Endothelial cell of umbilical vein (primary cell): ENCODE data around the gene ZNF724. TPM values are rescaled to one million over a fixed set of nuclear protein-coding genes. Genes with fewer than 3 reads are reported as not detected.
"Not testable (repeated sequence)": the region's sequence is repeated elsewhere in the genome, so short reads cannot be mapped to it uniquely, and the experiment has no call there.

ENCODE experiments used
- BruUV-seq: library from RNA; stranded (reverse); fragments of 400-500 nt; replicated peaks from 2 replicates; lab custom pipeline; 2021; lab: Mats Ljungman, UMichigan
- CTCF ChIA-PET: fragments of 300-600, 350-600 bp; sonication (Branson Sonifier 250); formaldehyde crosslinking; loops from one replicate; lab custom pipeline; 2021; ENCODE audit warnings: antibody characterized with exemption, inconsistent platforms; lab: Charles Lee
- POLR2A ChIA-PET: fragments of 300-600, 350-600 bp; sonication (Branson Sonifier 250); formaldehyde crosslinking; loops from one replicate; lab custom pipeline; 2021; ENCODE audit warnings: antibody characterized with exemption, inconsistent platforms; lab: Charles Lee
- DNase-seq: peaks from one replicate; pipeline ENCODE4 v3.0.0-alpha.2; 2011; ENCODE audit warnings: low read depth, low spot score
- FAIRE-seq: peaks from 2 replicates; lab custom pipeline; 2011; peaks lifted over from hg19 to GRCh38; lab: Jason Lieb, UNC
- H2AFZ ChIP-seq: 2 replicates; pipeline ENCODE4 v1.6.0; 2012; ENCODE audit warnings: low read depth, low read length, control low read depth, inconsistent platforms
- H3K27ac ChIP-seq: 2 replicates; pipeline ENCODE4 v1.5.1; 2011; ENCODE audit warnings: low read depth, mild to moderate bottlenecking, control low read depth, low read length, moderate library complexity; ENCODE audit not compliant: insufficient read depth
- H3K27me3 ChIP-seq, 2 experiments: 2 replicates each; pipeline versions ENCODE4 v1.6.0 to v1.6.1; 2011; ENCODE audit warnings: low read length in 2 of 2, mixed read lengths in 1 of 2; ENCODE audit not compliant: control insufficient read depth in 2 of 2, insufficient read depth in 2 of 2
- H3K36me3 ChIP-seq, 2 experiments: 2 replicates in 1 of 2; 3 replicates in 1 of 2; pipeline ENCODE4 v1.5.1; 2011; ENCODE audit warnings: low read length in 2 of 2, mild to moderate bottlenecking in 1 of 2, moderate library complexity in 1 of 2; ENCODE audit not compliant: control insufficient read depth in 2 of 2, insufficient read depth in 2 of 2; ENCODE audit errors: extremely low read depth in 1 of 2
- H3K4me1 ChIP-seq: 3 replicates; pipeline ENCODE4 v1.5.1; 2011; ENCODE audit warnings: mild to moderate bottlenecking, low read length; ENCODE audit not compliant: control insufficient read depth, insufficient read depth; ENCODE audit errors: extremely low read depth
- H3K4me2 ChIP-seq: 2 replicates; pipeline ENCODE4 v1.6.1; 2011; ENCODE audit warnings: low read length, control low read depth, mixed read lengths; ENCODE audit not compliant: insufficient read depth
- H3K4me3 ChIP-seq, 3 experiments: fragments of 200-600 bp in 1 of 3; sonication (generic), shearing (Covaris generic) in 1 of 3; replicated peaks in 1 of 3; 2 replicates each; pipeline ENCODE4 v1.5.1; 2011 to 2016; ENCODE audit warnings: control low read depth in 3 of 3, low read length in 3 of 3, mild to moderate bottlenecking in 2 of 3, inconsistent platforms in 1 of 3, low read depth in 1 of 3, moderate library complexity in 1 of 3; ENCODE audit not compliant: insufficient read depth in 1 of 3
- H3K79me2 ChIP-seq: 2 replicates; pipeline ENCODE4 v1.6.0; 2012; ENCODE audit warnings: low read length, inconsistent platforms; ENCODE audit not compliant: control insufficient read depth, insufficient read depth
- H3K9ac ChIP-seq: replicated peaks from 2 replicates; pipeline ENCODE3; 2011; ENCODE audit warnings: low read length, control low read depth; ENCODE audit not compliant: insufficient read depth; ENCODE audit errors: extremely low read depth
- H3K9me1 ChIP-seq: replicated peaks from 3 replicates; pipeline ENCODE4 v1.6.0; 2011; ENCODE audit warnings: mild to moderate bottlenecking, low read length; ENCODE audit not compliant: control insufficient read depth, insufficient read depth; ENCODE audit errors: extremely low read depth
- H3K9me3 ChIP-seq: replicated peaks from 2 replicates; pipeline ENCODE4 v1.5.1; 2012; ENCODE audit warnings: low read length, inconsistent platforms; ENCODE audit not compliant: control insufficient read depth, insufficient read depth
- H4K20me1 ChIP-seq: replicated peaks from 2 replicates; pipeline ENCODE3; 2011; ENCODE audit warnings: mild to moderate bottlenecking, low read length; ENCODE audit not compliant: control insufficient read depth, insufficient read depth; ENCODE audit errors: extremely low read depth
- FOS ChIP-seq: IDR thresholded peaks from 2 replicates; pipeline ENCODE4 v1.6.1; 2011; ENCODE audit warnings: mild to moderate bottlenecking, low read length, moderate library complexity, borderline replicate concordance; ENCODE audit not compliant: insufficient read depth
- JUN ChIP-seq: IDR thresholded peaks from 2 replicates; pipeline ENCODE4 v1.6.1; 2011; ENCODE audit warnings: borderline replicate concordance, low read depth; ENCODE audit not compliant: insufficient read length, insufficient read depth
- MYC ChIP-seq: IDR thresholded peaks from one replicate; pipeline ENCODE4 v1.6.1; 2011; ENCODE audit warnings: mild to moderate bottlenecking, low read depth, low read length
- POLR2A ChIP-seq: IDR thresholded peaks from 2 replicates; pipeline ENCODE4 v1.6.1; 2012; ENCODE audit warnings: low read depth, mild to moderate bottlenecking, control low read depth, low read length
- POLR2AphosphoS5 ChIP-seq: IDR thresholded peaks from 2 replicates; pipeline ENCODE4 v1.6.1; 2012; ENCODE audit warnings: low read depth, mild to moderate bottlenecking, control low read depth, low read length, moderate library complexity; ENCODE audit not compliant: insufficient read depth
- dilution Hi-C: fragments of 300-500 bp; cut with MboI; formaldehyde crosslinking; loops from one replicate; pipeline ENCODE4 v1.15.0; 2019; ENCODE audit warnings: low sequenced_read_pairs; ENCODE audit not compliant: extremely low pct_ligation_motif_present
- intact Hi-C: fragments of 100-400 bp; cut with micrococcal nuclease; formaldehyde crosslinking; loops from one replicate; pipeline ENCODE4 v1.10.0; 2022
- polyA plus RNA-seq, 4 experiments: library from polyadenylated mRNA; depleted of rRNA in 3 of 4; stranded (reverse) in 3 of 4; unstranded in 1 of 4; fragments of >200 nt; gene quantifications; 2 replicates each; pipeline versions ENCODE4 v1.2.1 to v1.2.3, GENCODE V29; 2011 to 2012; ENCODE audit warnings: missing spikeins in 1 of 4
- total RNA-seq: library from RNA; stranded (reverse); gene quantifications from 2 replicates; pipeline ENCODE4 v1.2.3, GENCODE V29; 2021

ZNF724 gene
- total and polyA plus RNA-seq, 2 donors (not counting 3 experiments of a cell fraction or from before 2014, with no cell fraction given): 0.77 to 6.0 TPM

- H3K4me3 ChIP-seq, H3K27me3 ChIP-seq, H3K9ac ChIP-seq, H3K4me2 ChIP-seq, H3K79me2 ChIP-seq, H3K36me3 ChIP-seq, DNase-seq, BruUV-seq, intact Hi-C loops, CTCF ChIA-PET, dilution Hi-C loops, POLR2A ChIA-PET, H3K4me1 ChIP-seq, H3K27ac ChIP-seq, FAIRE-seq, H2AFZ ChIP-seq, H3K9me1 ChIP-seq, H3K9me3 ChIP-seq, H4K20me1 ChIP-seq: not testable (repeated sequence)
Measured at GRCh38 chr19:23278118-23278517, 27.9 kb upstream of the ZNF724 start.

- TF ChIP-seq JUN: no peak
- no peak for TF ChIP-seq POLR2AphosphoS5
- no peak for TF ChIP-seq MYC
- TF ChIP-seq POLR2A: peak; percentile 48
- TF ChIP-seq FOS: no peak
- H3K36me3 ChIP-seq: no peaks in the 10 kb centered on the region
- TSS peak; percentile 30 for BruUV-seq
- peak; percentile 94 for FAIRE-seq
- ChIA-PET CTCF (no interaction called here), POLR2A (interaction anchor here (0.6 to 1.4 kb wide), 2 partner anchors 24 to 463 kb away, joined by 5 to 7 read pairs; partner anchors contain the start of gene ZNF724)
- DNase-seq: peak; percentile 85
- dilution Hi-C loops (no loop called here), intact Hi-C loops (loop anchor here (1.0 to 5.0 kb wide), 2 partner anchors 24 to 196 kb away; partner anchors contain the start of gene ZNF724)
- H3K27ac ChIP-seq: peak overlapping the region; percentile 25
- H3K9me1 ChIP-seq: no peaks in the 10 kb centered on the region
- no peaks in the 10 kb centered on the region for H3K79me2 ChIP-seq
- H3K4me3 ChIP-seq: peak overlapping the region; percentile 36 to 88 (median 72)
- H3K9me3 ChIP-seq: no peaks in the 10 kb centered on the region
- no peaks in the 10 kb centered on the region for H3K27me3 ChIP-seq
- peak overlapping the region; percentile 62 for H3K4me2 ChIP-seq
- peaks cover 4% of the 10 kb centered on the region for H3K4me1 ChIP-seq
- H2AFZ ChIP-seq: peak overlapping the region; percentile 63
- peak overlapping the region; percentile 69 for H3K9ac ChIP-seq
- H4K20me1 ChIP-seq: no peaks in the 10 kb centered on the region
Measured at GRCh38 chr19:23273590-23274412, 23.6 kb upstream of the ZNF724 start.
